ENCODE measurements around the gene ZNRF1.

GRCh38 chr16:75062135-75062975 lies 63.5 kb downstream of the ZNRF1 start:
- TF ChIP-seq CTCF (IDR thresholded peaks at IDR 0.05) (no peak; the same call in 1 of the 2 replicates), POLR2AphosphoS5 (IDR thresholded peaks at IDR 0.05; ENCODE audit: low read depth, low read length) (no peak), SIN3A (IDR thresholded peaks at IDR 0.05; ENCODE audit: borderline replicate concordance, insufficient read depth, low read depth, low read length) (no peak)
